Central memory CD4-positive, alpha-beta T cell (primary cell): ENCODE data around the gene MGAT5B.
"Not testable (repeated sequence)": the region's sequence is repeated elsewhere in the genome, so short reads cannot be mapped to it uniquely, and the experiment has no call there.

Source experiments
- DNase-seq: peaks from one replicate; pipeline ENCODE4 v3.0.0; 2022

Gene MGAT5B

DNA sequence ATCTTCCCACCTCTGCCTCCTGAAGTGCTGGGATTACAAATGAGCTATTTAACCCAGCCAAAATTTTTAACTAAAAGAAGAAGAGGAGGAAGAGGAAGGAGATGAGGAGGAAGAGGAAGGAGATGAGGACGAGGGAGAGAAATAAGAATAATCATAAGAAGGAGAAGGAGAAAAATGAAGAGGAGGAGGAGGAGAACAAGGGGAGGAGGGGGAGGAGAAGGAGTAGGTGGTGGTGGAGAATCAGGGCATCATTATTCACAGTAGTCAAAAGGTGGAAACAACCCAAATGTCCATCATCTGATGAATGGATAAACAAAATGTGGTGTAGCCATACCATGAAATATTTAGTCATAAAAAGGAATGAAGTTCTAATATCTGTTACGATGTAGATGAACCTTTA, 21.2 kb upstream of the MGAT5B start:
- no peak for DNase-seq

DNA sequence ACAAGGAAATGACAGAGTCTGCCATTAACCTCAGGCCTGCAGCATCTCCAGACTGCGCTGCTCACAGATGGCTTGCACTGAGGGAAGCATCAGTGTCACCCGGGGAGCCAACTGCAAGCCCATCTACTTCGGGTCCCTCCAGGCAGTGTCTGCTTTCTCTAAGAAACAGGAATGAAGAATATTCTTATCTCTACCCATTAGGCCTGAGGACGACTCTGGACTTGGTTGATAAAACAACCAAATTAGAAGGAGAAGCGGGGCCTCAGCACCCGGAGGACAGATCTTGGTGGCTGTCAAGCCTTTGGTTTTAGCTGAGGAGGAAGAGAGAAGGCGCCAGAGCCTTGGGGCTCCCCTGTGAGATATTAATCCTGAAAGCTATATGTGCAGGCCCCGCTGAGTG, 19.5 kb upstream of the MGAT5B start:
- DNase-seq: no peak

DNA sequence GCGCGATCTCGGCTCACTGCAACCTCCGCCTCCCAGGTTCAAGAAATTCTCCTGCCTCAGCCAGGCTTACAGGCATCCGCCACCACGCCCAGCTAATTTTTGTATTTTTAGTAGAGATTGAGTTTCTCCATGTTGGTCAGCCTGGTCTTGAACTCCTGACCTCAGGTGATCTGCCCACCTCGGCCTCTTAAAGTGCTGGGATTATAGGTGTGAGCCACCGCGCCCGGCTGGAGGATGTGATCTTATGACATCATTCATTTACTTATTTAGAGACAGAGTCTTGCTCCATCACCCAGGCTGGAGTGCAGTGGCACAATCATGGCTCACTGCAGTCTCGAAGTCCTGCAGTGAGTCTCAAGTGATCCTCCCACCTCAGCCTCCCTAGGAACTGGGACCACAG, 19.0 kb upstream of the MGAT5B start:
- DNase-seq: not testable (repeated sequence)

DNA sequence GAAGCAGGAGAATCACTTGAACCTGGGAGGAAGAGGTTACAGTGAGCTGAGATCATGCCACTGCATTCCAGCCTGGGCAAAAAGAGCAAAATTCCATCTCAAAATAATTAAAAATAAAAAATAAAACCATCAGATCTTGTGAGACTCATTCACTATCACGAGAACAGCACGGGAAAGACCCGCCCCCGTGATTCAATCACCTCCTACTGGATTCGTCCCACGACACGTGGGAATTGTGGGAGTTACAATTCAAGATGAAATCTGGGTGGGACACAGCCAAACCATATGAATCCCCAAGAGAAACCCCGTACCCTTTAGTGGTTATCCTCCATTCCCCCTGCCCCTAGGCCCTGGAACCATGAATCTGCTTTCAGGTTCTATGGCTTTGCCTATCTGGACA, 15.4 kb upstream of the MGAT5B start:
- DNase-seq: no peak

DNA sequence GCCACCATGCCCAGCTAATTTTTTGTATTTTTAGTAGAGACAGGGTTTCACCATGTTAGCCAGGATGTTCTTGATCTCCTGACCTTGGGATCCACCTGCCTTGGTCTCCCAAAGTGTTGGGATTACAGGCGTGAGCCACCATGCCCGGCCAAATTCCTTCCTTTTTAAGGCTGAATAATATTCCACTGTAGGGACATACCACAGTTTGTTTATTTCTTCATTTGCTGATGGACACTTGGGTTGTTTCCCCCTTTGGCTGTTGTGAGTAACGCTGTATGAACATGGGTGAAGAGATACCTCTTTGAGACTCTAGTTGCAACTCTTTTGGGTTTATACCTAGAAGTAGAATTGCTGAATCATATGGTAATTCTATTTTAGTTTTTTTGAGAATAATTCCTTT, 13.1 kb upstream of the MGAT5B start:
- DNase-seq: no peak

DNA sequence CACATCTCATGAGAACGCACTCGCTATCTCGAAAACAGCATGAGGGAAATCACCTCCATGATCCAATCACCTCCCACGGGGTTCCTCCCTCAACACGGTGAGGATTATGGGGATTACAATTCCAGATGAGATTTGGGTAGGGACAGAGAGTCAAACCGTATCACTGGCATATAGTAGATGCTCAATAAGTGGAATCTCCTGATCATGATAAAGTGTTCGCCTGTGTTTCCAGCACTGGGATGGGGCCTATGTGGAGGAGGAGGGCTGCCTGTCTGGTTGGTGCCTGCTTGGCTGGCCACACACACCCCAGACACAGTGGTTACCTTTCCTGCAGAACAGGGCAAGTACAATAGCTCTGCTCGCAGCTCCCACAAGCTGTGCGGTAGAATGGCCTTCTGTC, 6.1 kb upstream of the MGAT5B start:
- no peak for DNase-seq

DNA sequence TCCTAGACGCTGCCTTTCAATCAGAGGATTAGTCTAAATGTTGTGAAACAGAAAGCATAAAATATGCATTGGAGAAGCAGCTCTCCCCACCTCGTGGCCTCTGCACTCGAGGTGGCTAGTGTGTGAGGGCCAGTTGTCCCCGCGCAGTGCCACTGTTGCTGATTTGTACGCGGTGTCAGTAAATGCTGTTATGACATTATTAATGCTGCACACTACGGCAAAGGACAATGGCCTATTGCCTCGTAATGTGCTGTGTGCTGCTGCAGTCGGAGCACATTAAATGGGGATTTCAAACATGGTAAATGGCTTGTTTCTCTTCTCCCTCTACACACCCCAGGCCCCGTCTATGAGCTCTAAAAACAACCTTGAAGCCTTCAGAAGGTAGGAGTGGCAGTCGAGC, 5.7 kb upstream of the MGAT5B start:
- no peak for DNase-seq

DNA sequence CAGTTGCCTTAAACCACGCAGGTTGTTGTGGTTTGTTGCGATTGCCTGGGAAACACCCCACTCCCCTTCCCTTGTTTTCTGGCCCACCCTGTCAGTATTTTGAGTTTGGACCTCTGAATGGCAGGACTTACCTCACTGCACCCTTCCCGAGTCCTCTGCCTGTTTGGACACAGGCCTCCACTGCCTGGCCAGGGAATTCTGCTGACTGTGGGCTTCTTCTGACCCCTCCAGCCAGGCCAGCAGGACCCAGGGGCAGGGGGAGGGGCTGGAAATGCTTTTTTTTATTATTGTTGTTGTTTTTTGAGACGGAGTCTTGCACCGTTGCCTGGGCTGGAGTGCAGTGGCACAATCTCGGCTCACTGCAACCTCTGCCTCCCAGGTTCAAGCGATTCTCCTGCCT, 4.2 kb upstream of the MGAT5B start:
- no peak for DNase-seq

DNA sequence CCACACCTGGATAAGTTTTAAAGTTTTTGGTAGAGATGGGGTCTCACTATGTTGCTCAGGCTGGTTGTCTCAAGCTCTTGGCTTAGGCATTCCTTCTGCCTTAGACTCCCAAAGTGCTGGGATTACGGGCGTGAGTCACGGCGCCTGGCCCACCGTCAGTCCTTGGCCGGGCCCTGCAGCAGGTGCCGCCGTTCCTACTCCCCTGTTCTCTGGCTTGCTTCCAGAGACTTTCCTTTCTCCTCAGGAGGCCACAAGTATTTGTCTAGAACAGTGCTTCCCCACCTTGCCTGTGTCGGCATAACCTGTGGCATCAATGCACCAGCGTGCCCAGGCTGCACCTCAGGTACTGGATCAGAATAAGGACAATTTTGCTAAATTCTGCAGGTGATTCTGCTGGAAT, 3.0 kb upstream of the MGAT5B start:
- no peak for DNase-seq

DNA sequence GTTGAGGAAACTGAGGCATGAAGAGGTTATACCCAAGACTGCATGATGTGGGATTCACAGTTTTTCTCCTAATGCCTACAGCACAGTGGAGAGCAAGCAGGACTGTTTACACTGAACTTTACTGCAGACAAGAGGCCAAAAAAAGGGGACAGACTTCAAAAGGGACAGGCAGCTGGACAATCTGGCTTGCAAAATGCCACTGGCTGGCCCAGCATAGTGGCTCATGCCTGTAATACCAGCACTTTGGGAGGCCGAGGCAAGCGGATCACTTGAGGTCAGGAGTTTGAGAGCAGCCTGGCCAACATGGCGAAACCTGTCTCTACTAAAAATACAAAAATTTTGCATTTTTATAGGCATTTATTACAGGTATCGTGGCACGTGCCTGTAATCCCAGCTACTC, 2.0 kb upstream of the MGAT5B start:
- DNase-seq: no peak

DNA sequence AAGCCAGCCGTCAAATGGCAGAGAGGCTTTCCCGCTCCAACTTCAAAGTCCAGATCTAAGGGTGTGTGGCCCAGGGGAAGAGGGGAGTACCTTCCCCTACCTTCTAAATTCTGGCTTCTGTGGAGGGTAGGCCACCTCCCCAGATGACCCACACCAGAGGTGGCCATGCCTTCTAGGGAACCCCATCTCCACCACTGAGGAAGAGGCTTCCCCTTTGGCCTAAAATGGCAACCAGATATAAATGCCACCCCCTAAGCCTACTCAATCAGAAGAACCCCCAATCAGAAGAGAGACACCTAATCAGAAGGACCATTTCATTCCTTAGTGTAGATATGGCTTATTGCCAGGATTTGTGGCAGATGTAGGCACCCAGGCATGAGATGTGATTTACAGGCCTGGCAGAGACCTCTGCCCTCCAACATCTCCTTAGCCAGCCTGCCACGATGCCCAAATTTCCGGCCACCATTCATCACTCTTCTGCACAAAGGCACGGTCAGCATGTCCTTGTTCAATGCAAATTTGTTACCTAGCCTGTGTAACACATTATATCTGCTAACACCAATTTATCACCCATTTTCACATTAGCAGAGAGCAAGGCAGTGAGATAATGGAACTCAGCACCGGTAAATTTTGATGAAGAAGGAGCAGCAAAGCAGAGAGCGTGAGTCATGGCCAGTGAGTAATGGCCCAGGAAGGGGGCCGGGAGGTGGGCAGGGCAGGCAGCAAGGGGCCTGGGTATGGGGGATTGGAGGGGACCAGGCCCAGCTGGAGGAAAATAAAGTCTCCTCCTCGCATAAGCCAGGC, 1.2 kb upstream of the MGAT5B start:
- no peak for DNase-seq

DNA sequence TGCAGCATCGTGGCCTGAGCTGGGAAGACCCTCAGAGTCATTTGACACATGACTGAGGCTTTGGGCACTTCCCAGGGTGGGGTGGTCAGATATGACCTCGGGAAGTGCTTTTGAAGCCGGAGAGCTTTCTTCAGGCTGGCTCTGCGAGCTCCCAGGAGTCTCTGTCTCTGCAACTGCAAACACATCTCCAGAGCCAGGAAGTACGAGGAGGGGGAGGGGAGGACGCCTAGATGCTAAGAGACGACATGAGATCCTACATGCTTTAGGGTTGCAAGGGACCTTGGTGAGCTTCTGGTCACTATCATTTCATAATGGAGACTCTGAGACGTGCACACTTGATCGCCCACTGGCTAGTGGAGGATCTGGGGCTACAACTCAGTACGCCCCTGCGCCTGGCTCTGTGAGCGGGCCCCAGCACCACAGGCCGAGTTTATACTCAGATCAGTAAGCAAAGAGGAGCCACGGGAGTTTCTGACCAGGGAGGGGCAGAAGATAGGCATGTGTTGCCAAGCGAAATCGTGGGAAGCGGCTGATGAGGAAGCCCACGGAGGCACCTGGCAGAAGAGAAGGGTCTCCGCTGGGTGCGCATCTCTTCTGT, 527 bp upstream of the MGAT5B start:
- DNase-seq: no peak

DNA sequence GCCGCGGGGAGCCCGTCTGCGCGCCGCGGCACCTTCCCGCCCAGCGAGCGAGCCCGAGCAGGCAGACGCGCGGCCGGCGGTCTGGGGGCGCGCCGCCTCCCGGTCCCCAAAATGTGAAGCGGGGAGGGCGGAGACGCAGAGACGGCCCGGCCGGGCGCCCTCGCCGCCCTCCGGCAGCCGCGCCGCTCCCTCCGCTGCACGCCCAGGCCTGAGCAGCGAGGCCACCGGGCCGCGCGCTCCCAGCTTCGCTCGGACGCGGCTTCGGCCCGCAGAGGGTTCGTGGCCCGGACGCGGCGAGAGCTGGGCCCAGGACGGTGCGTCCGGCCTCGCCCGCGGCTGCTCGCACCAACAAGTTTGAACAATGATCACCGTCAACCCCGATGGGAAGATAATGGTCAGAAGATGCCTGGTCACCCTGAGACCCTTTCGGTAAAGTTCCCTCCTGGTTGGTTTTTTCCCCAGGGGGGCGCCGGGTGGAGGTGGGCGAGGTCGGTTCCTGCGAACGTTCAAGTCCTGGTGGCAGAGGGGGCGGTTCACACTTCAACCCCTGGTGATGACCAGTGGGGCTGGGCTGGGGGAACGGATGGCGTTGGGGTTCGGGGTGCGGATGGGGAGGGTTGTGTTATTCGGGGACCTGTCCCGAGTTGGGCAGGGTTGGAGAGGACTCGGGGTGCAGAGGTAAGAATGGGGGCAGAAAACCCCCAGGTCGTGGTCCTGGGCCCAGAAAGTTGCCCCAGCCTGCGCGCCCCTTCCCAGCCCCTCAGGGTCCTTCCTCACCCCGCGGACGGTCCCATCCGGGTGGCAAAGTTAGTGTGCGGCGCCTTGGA, 678 bp downstream of the MGAT5B start:
- DNase-seq: no peak

DNA sequence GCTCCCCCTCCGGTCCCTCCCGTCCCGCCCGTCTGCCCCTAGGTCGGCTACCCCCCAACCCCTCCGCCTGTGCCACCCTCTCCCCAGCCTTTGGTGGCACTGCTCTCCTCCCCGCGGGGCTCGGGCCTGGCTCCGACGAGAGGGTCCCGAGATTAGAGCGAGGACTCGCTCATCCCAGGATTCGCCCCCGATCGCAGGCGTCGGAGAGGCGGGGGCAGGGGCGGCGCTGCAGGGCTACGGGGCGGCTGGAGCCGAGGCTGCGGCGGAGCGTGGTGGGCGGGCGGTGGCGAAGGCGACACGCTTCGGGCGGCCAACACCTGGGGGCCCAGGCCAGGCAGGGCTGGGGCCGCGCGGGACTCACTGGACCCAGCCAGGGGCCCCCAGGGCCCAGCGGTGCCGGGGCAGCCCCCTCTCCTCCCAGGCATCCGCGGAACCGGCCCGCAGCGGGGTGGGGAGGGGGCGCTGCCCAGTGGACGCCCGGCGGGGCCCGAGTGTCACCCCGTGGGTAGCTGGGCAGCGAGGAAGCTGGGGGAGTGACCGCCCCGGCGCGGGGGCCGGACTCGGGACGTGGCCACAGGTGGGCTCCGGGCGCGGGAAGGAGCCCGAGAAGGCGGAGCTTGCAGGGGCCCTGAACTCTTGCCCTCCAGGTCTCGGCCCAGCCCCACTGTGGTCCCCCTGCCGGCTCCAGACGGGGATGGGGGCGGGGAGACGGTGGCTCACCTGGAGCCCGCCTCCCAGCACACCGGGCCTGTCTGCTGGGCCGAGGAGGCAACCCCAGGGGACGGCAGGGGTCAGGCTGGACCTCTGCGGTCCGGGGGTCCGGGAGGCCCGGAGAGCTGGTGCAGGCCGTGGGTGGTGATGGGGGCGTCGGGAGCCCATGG, 1.5 kb downstream of the MGAT5B start:
- DNase-seq: no peak

DNA sequence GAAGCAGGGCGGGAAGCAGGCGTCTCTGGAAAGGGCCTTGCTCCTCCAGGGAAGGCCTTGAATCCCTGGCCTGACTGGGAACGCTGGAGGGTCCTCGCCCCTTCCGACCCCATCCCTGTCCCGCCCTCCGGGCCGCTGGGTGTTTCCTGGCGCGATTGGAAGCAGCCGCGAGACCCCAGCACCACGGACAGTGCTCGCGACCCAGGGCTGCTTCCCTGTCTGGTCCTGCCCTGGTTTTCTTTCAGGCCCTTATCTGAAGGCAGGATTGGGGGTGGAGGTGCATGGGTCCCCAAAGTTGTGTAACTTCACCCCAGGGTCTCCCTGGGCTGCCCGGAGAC, 2.1 kb downstream of the MGAT5B start:
- DNase-seq: no peak

DNA sequence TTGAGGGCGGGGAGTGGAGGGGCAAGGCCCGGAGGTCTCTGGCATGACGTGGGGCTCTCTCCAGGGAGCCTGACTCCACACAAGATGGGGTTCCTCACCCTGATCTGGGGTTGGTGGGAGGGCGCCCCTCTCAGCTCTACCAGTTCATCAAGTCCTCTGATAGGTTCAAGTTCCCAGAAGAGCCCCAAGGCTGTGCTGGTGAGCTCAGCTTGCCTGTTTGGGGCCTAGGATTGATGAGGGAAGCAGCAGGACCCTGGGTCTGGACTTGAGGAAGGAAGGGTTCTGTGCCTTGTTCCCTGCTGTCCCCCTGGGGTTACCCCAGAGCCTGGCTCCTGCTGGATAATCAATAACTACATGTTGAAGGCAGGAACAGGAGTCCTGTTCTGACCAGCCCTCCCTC, 3.5 kb downstream of the MGAT5B start:
- DNase-seq: no peak

DNA sequence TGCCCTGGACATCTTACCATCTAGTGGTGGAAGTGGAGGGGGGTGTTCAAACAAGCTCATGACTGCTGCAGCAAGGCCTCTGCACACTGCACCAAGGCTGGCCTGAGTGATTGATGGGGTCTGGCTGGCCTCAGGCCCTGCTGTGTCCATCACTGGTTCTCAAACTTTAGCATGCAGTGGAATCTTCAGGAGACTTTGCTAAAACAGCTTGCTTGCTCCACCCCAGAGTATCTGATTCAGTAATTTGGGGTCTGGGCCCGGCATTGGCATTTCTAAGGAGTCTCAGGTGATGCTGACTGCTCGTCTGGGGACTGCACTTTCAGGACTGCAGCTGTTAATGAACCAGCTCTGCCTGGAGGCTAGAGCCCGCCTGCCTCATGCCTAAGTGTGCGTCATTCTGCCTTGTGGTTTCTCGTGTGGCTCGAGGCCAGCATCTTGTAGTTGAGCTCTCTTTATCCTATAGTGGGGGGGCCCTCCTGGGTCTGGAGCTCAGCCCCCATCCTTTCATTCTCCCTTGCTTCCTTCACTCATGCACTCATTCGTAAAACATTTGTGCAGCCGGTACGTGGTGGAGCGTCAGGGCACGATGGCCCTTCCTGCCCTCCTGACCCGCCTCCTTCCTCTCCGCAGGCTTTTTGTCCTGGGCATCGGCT, 4.1 kb downstream of the MGAT5B start:
- no peak for DNase-seq

DNA sequence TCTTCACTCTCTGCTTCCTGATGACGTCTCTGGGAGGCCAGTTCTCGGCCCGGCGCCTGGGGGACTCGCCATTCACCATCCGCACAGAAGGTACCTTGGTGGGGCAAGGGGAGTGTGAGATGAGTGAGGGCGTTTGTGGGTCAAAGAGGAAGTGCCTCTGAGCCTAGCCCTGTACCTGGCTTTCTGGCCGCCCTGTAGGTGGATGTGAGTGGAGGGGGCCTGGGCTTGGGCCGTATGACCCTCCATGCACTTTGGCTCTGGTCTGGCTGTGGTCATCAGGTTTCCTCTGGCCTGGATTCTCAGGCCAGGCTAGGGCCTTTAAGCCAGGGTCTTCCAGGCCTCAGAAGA, 4.6 kb downstream of the MGAT5B start:
- DNase-seq: no peak

DNA sequence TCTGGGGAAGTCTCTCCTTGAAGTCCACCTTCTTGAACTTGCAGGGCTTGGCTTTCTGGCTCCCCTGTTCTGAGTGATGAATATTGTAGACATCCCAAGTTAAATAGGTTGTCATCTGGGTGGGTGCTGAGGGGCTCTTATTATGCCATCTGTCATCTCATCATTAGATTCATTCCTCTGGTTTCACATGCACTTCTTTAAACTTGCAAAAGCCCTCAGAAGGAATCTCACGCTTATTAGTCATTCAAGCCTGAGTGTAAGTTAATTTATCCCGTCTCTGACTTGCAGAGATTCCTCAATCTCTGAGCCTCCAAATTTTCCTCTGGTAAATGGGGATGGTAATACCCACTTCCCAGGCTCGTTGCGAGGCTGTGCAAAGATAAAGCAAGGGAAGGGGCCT, 5.7 kb downstream of the MGAT5B start:
- no peak for DNase-seq

DNA sequence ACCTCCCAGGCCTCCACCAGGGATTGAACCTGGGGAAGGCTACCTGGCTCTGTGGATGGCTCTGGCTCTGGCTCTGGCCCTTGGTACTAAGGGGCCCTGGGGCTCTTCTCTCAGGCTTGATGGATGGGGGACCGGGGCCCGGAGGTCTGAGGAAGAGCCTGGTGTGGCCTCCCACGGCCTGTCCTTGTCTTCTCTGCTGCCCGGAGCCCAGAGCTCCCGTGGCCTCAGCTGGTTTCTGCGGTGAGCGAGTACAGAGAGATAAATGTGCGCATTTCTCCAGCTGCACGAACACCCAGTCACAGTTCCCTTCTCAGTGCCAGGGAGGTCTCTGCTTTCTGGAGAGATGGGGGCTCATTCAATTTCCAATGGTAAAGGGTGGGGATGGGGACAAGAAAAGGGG, 9.2 kb downstream of the MGAT5B start:
- no peak for DNase-seq

DNA sequence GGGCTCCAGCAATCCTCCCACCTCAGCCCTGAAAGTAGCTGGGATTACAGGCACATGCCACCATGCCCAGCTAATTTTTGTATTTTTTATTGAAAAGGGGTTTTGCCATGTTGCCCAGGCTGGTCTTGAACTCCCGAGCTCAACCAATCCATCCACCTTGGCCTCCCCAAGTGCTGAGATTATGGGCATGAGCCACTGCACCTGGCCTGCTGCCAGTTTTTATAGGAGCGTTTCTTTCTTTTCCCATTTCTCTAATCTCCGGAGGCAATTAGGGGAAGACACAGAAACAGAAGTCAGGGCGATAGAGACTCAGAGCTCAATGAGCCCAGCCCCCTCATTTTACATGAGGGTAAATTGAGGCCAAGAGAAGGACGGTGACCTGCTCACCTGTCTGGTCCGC, 10.4 kb downstream of the MGAT5B start:
- DNase-seq: no peak

DNA sequence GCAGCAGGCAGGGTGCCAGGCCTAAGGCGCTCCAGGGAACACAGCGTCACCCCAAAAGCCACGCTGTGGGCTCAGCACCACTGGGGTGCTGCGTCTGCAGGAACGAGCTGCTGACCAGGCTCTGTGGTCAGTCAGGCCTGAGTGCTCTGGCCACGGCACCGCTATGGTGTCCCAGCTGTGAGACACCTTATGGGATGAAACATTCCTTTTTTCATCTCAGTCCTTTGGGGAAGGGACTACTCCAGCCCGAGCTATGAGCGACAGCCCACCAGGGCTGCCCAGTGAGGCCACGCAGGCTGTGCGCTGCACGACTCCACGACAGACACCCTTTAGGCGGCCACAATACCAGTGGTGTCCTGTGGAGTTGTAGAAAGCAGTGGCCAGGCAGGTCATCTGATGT, 11.1 kb downstream of the MGAT5B start:
- no peak for DNase-seq

DNA sequence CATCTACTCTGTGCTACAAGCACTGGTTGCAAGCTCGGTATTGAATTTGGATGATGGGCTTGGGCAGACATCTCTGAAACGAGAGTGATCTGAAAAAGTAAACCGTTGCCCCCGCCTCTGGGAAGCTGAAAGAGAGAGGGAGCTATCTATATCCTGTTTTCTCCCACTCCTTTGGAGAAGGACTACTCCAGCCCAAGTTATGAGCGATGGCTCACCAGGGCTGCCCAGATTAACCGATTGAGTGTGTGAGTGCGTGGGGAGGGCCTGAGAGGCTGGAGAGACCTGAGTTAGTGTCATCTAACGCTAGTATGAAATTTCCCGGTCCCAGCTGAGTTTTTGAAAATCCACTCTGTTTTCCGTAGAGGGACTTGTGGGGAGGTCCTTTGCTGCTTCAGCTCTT, 11.5 kb downstream of the MGAT5B start:
- DNase-seq: no peak
